Activated effector memory CD4-positive, alpha-beta T cell treated with Interleukin-2 at 50 U/mL for 16 hours (primary cell): Measurements from ENCODE around the gene BLID.

Source experiments
- DNase-seq: peaks from one replicate; pipeline ENCODE4 v3.0.0-alpha.2; 2020

BLID gene

DNA sequence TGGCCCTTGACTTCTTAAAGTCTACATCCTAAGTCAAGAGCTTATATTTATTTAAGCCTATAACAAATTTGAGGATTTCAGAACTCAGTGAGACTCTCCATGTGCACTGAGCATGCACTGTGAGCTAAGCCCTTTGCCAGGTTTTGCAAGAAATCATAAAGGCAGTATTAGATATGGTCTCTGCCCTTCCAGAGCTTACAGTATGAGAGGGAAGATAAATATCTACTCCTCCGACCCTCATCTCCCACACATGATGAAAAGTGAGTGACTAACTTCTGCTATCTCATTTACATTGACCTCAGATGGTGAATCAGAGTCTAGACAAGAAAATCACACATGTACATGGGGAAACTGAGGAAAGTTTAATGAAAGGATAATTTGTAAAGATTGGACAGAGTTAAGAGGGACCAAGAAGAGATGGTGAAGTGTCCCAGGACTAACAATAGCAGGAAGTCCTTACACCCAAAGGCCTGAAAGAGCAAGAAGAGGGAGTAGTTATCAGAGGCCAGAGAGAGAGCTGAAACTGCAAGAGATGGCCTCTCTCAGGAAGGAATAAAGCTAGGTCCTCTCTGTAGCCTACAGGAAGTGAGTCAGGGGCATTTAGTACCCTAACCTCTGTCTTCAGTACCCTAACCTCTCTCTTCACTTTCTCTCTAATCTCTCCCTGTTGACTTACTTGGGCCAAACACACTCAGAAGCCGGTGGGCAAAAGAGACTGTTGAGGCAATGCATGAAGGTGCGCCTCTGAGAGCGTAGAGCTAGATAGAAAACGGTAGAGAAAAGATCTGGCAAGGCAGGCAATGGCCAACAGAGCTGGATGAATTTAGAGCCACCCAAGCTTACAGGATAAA lies 23.0 kb upstream of the BLID start:
- DNase-seq: no peak

DNA sequence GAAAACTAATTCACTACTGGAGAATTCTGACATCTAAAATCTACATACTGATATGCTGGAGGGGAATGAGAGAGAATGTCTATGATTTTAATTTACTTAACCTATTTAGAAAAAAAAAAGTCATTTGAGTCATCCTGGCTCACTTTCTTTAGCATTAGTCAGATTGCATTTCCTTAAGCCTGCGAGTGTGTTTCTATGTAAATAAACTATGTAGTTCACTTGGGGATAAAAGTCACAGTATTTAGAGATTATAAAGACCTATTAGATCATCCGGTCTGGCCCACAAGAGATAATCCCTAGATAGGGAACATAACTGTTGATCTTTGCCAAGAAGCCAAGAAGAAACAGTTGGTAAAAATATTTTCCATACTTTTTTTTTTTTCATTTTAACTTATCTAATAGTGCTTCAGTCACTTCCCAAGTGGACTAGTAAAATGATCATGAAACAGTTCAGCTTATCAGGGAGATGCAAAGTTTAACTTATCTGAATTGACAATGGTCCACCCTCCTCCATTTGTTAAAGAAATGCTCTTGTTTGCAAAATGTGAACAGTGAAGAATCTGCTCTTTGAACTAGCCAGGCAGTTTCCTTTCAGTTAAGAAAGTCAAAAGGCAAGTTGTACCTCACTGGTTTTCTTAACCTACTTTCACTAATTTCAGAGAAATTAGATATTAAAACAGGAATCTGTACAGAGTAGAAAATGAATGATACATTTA lies 21.2 kb upstream of the BLID start:
- DNase-seq: no peak

DNA sequence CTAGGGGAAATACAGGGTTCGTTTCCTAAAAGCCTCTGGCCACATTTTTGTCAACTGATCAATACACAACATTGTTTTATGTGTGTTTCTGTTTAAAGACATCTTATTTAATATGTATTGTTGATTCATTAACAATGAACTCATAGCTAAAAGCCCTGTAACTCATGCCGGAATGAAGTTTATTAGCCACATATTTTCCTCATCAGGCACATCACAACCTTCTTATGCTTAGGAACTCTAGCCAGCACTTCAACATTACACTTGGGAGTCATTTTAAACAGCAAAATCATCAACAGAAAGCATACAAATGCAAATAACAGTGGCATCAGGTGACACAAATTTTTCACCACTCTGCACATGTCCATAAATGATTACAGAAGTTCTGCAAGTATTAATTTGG lies 15.1 kb upstream of the BLID start:
- no peak for DNase-seq

DNA sequence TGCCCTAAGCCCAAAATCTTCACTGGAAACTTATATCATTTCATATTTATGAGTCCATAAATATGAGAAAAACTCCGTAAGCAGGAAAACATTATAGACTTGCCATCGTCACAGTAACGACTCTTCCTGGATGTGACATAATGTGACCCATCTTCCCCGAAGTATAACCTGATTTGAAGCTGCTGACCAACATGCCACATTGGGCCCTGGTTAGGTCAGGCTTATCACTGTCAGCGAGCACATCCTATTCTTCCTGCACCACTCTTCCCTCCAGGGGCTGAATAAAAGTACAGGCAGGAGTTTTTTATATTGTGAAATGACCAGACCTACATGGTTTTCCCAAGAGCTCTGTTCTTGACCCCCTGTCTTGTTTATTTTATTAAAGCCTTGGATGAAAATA lies 12.1 kb upstream of the BLID start:
- no peak for DNase-seq

DNA sequence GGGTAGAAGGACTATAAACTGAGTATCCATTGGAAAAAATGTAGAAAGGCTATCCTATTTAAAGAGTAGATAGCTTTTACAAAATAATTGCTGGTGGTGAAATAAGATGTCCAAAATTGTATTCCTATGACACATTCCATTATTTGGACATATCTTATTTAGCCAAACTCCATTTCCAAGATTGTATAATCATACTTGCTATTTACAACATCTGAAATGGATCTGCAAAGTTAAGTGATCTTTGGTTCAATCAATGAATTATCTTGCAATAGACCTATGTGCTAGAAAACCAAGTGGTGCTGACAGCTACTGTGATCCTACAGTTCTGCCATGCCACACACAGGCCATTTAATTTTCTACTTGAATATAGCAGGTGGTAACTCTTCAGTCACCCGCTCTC lies 11.0 kb upstream of the BLID start:
- no peak for DNase-seq

DNA sequence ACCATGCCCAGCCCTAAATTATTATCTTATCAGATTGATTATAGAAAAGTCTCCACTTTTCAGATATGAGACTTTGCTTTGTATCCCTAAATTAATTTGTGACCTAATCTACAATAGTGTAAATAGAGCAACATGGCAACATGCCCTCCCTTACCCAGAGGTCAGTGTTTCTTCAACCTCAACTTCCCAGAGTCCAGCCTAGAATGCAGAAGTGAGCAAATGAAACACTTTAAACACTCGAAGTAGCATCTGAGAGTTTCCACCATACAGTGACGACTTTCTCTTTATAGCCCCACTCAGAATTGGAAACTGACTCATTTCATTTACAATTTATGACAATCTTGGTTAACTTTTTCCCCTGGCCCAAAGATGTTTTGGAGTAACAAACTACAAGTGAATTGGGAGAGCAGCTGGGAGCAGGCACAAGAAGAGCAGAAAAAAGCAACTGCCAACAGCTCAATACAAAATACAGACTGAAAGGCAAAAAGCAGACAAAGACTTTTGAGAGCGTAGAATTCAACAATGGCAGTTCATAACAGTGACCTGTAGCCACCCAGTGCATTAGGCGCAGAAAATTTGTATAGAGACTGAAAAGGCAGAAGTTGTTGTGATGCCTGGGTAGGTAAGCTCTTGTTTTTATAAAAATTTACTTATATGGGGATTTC lies 10.1 kb upstream of the BLID start:
- DNase-seq: no peak

DNA sequence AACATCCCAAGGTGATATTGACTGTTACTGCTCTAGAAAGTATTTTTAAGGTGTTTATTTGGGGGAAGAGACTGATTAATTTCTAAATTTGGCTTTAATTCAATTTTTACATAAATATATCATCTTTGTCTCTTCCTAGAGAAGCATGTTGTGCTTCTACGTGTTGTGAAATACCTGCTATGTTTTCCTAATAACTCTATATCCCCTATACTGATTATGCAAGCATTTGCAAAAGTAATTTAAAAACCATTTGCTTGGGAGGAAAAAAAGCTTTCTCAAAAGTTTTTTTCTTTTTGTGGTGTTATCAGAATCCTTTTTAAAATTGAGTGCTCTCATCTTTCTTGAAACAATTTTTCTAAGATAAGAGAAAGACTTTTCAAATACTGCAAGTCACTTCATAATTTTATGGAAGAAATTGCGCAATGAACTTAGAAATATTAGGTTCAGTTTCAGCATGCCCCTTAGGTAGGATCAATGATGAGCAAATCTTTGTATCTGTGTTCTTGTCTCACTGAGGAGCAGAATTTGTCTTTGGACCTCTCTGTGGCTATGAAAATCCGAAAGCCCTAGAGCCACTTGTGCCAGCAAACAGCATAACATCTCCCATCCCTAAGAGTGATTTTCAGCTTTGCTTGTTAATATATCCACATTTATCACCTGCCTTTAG lies 7.4 kb upstream of the BLID start:
- DNase-seq: no peak

DNA sequence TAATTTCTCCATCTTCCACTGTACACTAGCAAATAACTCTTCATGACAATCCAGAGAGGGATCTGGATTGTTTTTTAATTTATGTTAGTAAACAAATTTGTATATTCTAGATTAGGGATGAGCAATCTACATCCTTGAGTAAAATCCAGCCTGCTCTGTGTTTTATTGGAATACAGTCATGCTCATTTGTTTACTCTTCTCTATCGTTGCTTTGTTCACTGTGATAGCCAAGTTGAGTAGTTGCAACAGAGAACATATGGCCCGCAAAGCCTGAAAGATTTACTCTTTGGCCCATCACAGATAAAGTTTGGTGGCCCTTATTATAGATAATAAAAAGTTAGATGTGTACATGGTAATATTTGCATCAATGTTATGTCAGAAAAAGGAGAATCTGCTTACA lies 6.2 kb upstream of the BLID start:
- no peak for DNase-seq

DNA sequence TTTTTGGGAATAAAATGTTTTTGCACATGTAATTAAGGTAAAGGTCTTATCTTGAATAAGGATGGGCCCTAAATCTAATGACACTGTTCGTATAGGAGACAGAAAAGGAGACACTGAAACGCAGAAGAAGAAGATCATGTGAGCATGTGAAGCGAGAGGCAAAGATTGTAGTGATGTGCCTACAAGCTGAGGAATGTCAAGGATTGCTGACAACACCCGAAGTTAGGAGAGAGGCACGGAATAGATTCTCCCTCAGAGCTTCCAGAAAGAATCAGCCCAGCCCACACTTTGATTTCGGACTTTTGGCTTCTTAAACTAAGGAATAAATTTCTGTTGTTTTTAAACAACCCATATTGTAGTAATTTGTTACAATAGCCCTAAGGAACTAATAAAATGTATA lies 4.1 kb upstream of the BLID start:
- DNase-seq: no peak

DNA sequence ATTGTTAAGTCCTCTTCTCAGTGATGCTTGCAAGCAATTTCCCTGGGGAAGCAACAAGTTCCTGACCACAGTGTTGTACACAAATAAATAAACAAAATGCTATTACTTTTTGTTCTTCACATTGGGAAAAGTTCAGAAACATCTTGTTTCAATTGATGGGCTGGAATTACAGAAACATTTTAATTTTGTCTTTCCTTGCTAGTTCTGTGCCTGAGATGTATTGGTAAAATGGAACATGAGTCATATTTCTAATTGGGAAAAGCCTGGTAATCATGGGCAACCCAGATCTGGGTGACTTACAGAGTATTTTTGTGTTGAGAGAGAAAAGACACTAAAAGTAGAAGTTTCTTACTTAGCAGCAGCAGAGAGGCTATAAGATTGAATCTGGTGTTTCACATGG lies 576 bp upstream of the BLID start:
- DNase-seq: no peak

DNA sequence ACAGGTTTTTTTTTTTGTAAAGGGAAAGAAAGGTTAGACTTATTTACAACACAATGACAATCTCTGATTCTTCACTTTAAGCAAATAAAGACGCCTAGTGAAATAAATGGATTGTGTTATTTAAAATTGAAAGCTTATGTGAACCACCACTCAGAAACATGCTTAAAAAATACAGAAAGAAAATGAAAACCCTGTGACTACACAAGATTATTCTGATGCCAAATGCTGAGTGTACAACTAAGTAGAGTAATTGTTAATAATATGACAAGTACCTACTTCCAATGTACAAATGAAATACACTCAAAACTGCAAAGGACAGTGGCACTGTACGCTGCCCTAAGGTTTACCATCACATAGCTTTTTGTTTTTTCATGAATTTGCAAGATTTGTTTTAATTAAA lies 1.0 kb downstream of the BLID start:
- no peak for DNase-seq

DNA sequence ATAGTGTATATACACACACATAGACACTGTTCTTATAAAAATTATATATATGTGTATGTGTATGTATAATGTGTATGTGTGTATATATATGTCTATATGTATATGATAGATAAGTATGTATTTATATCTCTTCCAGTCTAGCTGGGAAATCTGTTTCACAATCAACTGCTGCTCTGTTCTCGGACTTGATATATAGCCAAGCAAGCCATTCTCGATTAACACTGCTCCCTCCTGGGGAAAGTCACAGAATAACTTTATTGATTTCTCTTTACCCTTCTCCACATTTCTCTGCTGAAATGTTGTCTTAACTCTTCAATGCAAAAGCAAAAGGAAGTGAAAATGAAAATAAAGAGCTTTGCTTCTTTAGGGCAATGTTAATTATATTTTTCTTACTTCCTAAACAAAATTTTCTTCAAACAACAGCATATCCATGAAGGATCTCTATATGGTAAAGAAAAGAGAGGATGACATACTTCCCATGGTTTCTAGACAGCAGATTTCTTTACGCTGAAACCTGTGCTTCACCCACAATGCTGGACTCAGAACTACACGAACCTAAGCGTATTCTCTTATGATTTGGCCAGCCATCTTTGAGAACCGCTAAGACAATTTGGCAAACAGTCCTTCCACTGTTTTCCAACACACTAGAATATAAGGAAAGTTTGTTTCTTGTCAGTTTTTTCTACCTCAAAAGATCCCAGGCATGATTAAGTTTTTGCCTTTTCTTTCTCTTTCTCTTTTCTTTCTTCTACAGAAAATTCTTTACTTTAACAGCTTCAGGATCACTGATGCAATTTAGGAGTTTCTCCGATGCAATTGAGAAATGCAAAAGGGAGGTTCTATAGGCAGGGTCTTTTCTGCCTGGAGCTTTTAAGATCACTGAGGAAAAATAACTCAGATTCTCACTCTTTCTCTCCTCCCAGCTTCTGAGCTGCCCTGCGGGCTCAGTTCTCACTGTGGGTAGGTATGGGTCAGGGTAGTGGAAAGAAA lies 1.9 kb downstream of the BLID start:
- DNase-seq: no peak

DNA sequence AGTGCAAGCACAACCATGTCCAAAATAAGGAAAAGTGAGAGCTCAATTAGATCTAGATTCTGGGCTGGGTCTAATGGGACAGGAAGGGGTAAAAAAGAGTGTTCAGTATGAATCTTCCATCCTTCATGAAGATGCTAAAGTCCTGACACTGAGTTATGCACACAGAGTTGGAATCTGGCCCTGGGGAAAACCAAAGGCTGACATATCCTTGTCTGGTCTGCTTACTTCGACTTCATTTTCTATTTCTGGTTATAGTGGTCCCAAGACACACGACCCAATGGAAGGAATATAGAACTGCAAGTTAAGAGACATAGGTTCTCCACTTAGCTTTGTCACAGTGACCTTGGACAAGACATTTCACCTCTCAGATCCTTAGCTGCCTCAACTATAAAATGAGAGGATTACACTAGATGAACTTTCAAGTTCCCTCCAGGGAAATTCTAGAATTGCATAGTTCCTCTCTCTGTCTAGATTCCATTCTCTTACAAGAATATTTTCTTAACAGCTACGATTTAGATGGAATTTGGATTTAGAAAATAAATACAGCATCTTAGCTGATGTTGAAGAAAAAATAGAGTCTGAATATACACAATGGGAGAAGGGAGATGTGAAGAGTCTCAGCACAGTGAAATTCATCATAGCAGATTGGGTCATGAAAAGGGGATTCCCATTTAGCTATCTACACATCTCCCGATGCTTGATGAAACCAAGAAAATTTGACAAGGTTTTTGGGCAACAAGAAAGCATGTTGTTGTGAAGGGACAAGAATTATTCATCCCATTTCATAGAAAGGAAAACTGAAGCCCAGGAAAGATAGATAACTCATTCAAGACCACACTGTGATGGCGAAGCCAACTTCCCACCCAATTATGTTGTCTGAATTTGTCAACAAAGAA lies 3.3 kb downstream of the BLID start:
- DNase-seq: no peak

DNA sequence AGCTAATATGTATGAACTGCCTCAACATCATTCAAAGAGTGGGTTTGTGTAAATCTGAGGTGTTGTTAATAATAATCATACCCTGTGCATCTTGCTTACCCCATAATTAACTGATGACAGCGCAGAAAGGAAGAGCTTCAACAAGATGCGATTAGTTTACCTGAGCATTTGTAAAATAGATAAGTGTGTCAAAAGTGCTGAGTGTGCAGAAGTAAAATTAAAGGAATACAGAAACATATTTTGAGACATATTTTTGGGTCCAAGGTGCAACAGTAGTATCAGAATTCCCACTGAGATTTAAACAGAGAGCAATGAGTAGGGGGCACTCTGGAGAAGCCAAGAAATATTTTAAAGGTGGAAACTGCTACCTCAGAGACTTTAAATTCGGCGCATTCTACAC lies 6.1 kb downstream of the BLID start:
- no peak for DNase-seq

DNA sequence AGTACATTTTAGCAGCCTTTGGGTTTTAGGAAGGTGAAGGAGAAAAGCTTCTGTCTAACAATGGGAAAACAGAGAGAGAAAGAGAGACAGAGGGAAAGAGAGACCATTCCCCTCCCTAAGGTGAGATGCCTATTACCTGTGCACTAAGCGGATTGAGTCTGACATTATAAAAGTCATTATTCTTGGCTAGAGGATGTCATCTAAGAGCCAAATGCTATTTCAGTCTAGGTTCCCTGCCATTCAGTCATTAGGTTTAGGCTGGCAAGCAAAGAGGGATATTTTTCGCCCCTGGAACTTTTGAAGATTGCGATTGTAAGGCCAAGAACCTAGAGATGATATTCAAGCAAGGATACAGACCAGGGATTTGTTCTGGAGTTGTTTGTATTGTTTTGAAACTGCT lies 7.2 kb downstream of the BLID start:
- no peak for DNase-seq

DNA sequence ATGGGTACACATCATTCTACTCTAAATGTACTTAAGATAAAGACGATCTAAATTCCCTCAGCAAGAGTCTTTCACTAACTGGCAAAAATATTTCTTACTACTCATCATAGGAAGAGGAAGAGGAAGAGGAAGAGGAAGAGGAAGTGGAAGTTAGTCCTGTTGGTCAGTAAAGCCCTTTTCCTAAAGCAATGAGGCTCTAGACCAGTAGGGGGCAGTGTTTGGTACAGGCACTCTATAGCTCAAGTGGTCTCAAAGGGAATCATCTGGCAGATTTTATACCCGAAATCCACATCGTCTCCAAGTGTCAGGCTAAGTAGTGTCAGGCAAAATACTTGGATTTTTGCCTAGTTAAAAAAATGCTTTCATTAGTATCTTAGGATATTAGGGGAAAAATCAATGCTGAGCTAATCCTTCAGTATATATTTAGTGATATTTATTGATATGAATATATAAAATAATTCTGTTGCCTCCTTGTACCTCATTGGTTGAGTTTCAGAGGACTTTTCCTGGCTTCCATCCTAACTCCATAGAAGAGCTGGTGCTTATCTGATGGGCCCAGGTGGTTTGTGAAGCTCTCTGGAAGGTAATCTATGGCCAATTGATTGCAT lies 7.7 kb downstream of the BLID start:
- no peak for DNase-seq

DNA sequence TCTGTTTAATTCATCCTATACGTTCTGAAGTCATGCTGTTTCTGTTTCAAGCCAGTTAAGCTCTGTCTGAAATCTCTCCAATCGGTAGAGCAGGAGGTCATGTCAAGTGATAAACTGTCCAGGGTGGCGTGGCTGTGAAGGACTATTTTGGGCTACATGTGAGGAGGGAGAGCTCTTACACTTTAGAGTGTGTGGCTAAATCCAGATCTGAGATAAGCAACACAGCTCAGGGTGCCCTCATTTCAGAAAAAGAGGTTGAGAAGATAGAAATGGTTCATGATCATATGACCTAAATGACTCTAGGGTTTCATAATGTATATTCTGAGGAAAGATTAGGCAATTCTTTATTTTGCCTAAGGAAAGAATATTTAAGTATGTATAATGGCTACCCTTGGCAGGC lies 8.4 kb downstream of the BLID start:
- DNase-seq: no peak

DNA sequence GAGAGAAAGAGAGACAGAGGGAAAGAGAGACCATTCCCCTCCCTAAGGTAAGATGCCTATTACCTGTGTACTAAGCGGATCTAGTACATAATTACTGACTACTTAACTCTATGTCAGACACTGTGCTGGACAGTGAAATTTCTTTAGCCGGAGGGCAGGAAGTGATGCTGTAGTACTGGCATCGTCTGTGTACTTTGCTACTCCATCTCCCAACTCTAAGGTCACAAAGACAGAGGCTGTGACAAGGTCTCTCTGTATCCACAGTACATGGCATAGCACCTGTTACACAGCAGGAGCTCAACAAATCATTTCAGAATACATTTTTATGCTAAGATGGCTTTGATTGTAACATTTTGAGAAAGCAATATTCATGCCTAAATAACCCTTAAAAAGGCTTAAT lies 9.0 kb downstream of the BLID start:
- DNase-seq: no peak

DNA sequence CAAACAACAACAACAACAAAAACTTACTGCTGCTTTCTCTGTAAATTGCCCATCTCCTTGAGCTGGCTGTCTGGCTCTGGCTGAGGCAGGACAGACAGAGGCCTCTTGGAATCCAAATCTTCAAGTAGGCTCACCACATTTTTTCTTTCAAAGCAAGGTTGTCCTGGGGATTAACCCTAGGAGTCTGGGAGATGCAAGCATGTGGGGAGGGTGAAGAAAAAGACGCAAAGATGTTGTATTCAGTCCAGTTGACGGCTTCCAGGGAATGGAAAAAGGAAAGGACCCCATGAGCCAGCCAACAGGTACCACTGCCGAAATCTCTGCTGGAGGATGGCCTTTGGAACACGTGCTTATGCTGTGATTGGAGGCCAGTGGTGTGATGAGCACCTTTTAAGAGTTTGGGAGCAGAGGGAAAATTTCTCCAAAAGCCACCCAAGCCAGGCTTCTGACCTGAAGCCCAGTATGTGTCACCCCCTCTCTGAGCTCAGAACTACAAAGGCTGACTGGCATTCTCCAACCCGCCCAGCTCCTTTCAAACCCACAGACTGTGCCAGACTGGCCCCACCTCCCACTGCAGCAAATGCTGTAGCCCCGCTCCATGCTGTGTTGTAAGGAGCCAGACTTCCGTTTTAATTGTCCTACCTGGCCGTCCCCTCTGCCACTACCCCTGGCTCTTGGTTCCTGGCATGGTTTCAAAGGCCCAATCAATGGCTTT lies 10.8 kb downstream of the BLID start:
- DNase-seq: no peak

DNA sequence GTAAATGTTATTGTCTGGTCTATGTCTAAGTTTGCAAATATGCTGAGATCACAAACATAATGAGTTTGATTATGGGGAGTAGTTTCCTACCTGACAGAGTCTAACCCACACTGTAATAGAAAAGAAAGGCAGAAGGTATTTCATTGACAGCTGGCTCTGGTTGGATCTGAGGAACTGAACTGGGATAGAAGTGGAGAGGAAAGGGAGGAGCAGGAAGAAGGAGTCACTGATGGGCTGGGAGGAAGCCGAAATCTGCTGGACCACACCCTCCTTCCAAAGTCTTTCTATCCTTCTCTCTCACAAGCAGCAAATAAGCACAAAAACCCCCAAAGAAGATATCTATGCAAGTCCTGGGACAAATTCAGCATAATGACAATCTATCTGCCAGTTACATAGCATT lies 11.7 kb downstream of the BLID start:
- DNase-seq: no peak
